HCT116 (cell line): ENCODE results near the gene XPO4. TPM values are rescaled to one million over a fixed set of nuclear protein-coding genes. Genes with fewer than 3 reads are reported as not detected.
"Not testable (repeated sequence)": the region's sequence is repeated elsewhere in the genome, so short reads cannot be mapped to it uniquely, and the experiment has no call there.

Experiments used
- ATAC-seq: fragments of 200-7000 bp; cut with Tn5 transposase; 2 replicates; pipeline ENCODE4 v1.9.1; 2020; ENCODE audit warnings: mild to moderate bottlenecking, moderate library complexity
- BruUV-seq: library from RNA; stranded (reverse); fragments of 400-500 nt; replicated peaks from 2 replicates; lab custom pipeline; 2021; lab: Mats Ljungman, UMichigan
- CTCF ChIA-PET: fragments of 300-600 bp; sonication (Branson Sonifier 250); formaldehyde crosslinking; loops from one replicate; lab custom pipeline; 2021; ENCODE audit warnings: antibody characterized with exemption; lab: Charles Lee
- POLR2A ChIA-PET: fragments of 300-600, 350-600 bp; sonication (Branson Sonifier 250); formaldehyde crosslinking; loops from one replicate; lab custom pipeline; 2021; ENCODE audit warnings: antibody characterized with exemption; lab: Charles Lee
- RAD21 ChIA-PET, 2 experiments: fragments of 300-600 bp; sonication (Branson Sonifier 250); formaldehyde crosslinking; loops; one replicate each; lab custom pipeline; 2023; ENCODE audit warnings: low total read pairs in 2 of 2; ENCODE audit not compliant: uncharacterized antibody in 2 of 2, unreplicated experiment in 2 of 2, low non-redundant PET in 1 of 2; lab: Charles Lee
- DNase-seq: peaks from one replicate; pipeline ENCODE4 v3.0.0-alpha.2; 2010; ENCODE audit warnings: low read depth, low spot score
- H2AFZ ChIP-seq: fragments of 200-600 bp; shearing (Covaris generic), sonication (generic); 2 replicates; pipeline ENCODE4 v1.6.1; 2017; ENCODE audit warnings: low read depth, mixed run types, mixed read lengths, antibody characterized with exemption, low read length; ENCODE audit not compliant: poor library complexity, severe bottlenecking
- H3K27ac ChIP-seq: 2 replicates; pipeline ENCODE4 v1.5.1; 2012; ENCODE audit warnings: low read depth, low read length
- H3K27me3 ChIP-seq: fragments of 200-600 bp; sonication (generic); 2 replicates; pipeline ENCODE4 v1.6.1; 2016; ENCODE audit warnings: mixed run types, low read length, mixed read lengths; ENCODE audit not compliant: insufficient read depth
- H3K36me3 ChIP-seq, 2 experiments: fragments of 200-500 bp in 1 of 2; fragments of 200-600 bp in 1 of 2; sonication (Bioruptor generic) in 1 of 2; sonication (generic) in 1 of 2; 2 replicates each; pipeline versions ENCODE4 v1.5.1 to v1.6.1; 2014 to 2016; ENCODE audit warnings: low read length in 2 of 2, inconsistent platforms in 1 of 2, mixed read lengths in 1 of 2, mixed run types in 1 of 2; ENCODE audit not compliant: insufficient read depth in 2 of 2, control insufficient read depth in 1 of 2
- H3K4me1 ChIP-seq, 2 experiments: fragments of 200-600 bp in 1 of 2; sonication (generic) in 1 of 2; 2 replicates each; pipeline versions ENCODE4 v1.5.1 to v1.6.1; 2012 to 2017; ENCODE audit warnings: low read length in 2 of 2, inconsistent platforms in 1 of 2, mild to moderate bottlenecking in 1 of 2, mixed read lengths in 1 of 2, mixed run types in 1 of 2, moderate library complexity in 1 of 2; ENCODE audit not compliant: insufficient read depth in 2 of 2, control insufficient read depth in 1 of 2
- H3K4me2 ChIP-seq: fragments of 200-600 bp; sonication (generic); 2 replicates; pipeline ENCODE4 v1.6.1; 2017; ENCODE audit warnings: mixed run types, low read length, mixed read lengths
- H3K4me3 ChIP-seq, 2 experiments: fragments of 200-600 bp in 1 of 2; sonication (generic) in 1 of 2; replicated peaks in 1 of 2; 2 replicates each; pipeline ENCODE4 v1.5.1; 2011 to 2016; ENCODE audit warnings: low read length in 2 of 2, control low read depth in 1 of 2, low read depth in 1 of 2, mild to moderate bottlenecking in 1 of 2, mixed read lengths in 1 of 2, mixed run types in 1 of 2
- H3K79me2 ChIP-seq: fragments of 200-600 bp; sonication (generic); 2 replicates; pipeline ENCODE4 v1.6.1; 2017; ENCODE audit warnings: mild to moderate bottlenecking, mixed run types, low read length, moderate library complexity, mixed read lengths; ENCODE audit not compliant: insufficient read depth
- H3K9ac ChIP-seq: fragments of 200-600 bp; sonication (generic); 2 replicates; pipeline ENCODE4 v1.6.1; 2016; ENCODE audit warnings: low read length, mixed read lengths
- H3K9me2 ChIP-seq: fragments of 200-600 bp; sonication (generic), shearing (Covaris generic); 2 replicates; pipeline ENCODE4 v1.6.1; 2017; ENCODE audit warnings: mixed run types, mild to moderate bottlenecking, moderate library complexity; ENCODE audit not compliant: insufficient read depth
- H3K9me3 ChIP-seq, 2 experiments: fragments of 200-500 bp in 1 of 2; fragments of 200-600 bp in 1 of 2; sonication (Bioruptor generic) in 1 of 2; sonication (generic) in 1 of 2; 2 replicates each; pipeline ENCODE4 v1.6.1; 2014 to 2017; ENCODE audit warnings: low read length in 2 of 2, mixed read lengths in 2 of 2, inconsistent platforms in 1 of 2, low read depth in 1 of 2, mild to moderate bottlenecking in 1 of 2, mixed run types in 1 of 2, moderate library complexity in 1 of 2; ENCODE audit not compliant: control insufficient read depth in 1 of 2, insufficient read depth in 1 of 2
- H4K20me1 ChIP-seq: fragments of 200-600 bp; sonication (generic), shearing (Covaris generic); 2 replicates; pipeline ENCODE4 v1.6.1; 2017; ENCODE audit warnings: mixed run types, mild to moderate bottlenecking, moderate library complexity; ENCODE audit not compliant: insufficient read depth
- CBX3 ChIP-seq: IDR thresholded peaks from 2 replicates; pipeline ENCODE4 v1.6.1; 2012; ENCODE audit warnings: low read depth
- CTCF ChIP-seq, 3 experiments: fragments of 200-600 bp in 1 of 3; sonication (generic) in 1 of 3; IDR thresholded peaks in 2 of 3; conservative IDR thresholded peaks in 1 of 3; 2 replicates each; pipeline ENCODE4 v1.5.1; 2012 to 2017; ENCODE audit warnings: low read depth in 2 of 3, low read length in 2 of 3, antibody characterized with exemption in 1 of 3, borderline replicate concordance in 1 of 3, control low read depth in 1 of 3, mild to moderate bottlenecking in 1 of 3, mixed read lengths in 1 of 3, mixed run types in 1 of 3, moderate library complexity in 1 of 3; ENCODE audit not compliant: insufficient read depth in 1 of 3
- EGR1 ChIP-seq: IDR thresholded peaks from 2 replicates; pipeline ENCODE4 v1.6.1; 2012; ENCODE audit warnings: low read depth
- ELF1 ChIP-seq: IDR thresholded peaks from 2 replicates; pipeline ENCODE4 v1.6.1; 2012; ENCODE audit warnings: low read depth, borderline replicate concordance
- EZH2phosphoT487 ChIP-seq: fragments of 200-600 bp; IDR thresholded peaks from 2 replicates; pipeline ENCODE4 v1.6.1; 2018; ENCODE audit warnings: antibody characterized with exemption, borderline replicate concordance
- JUND ChIP-seq: IDR thresholded peaks from 2 replicates; pipeline ENCODE4 v1.6.1; 2012
- POLR2AphosphoS5 ChIP-seq: IDR thresholded peaks from 2 replicates; pipeline ENCODE4 v1.6.1; 2011; ENCODE audit warnings: mild to moderate bottlenecking, low read depth, low read length, moderate library complexity
- SP1 ChIP-seq: IDR thresholded peaks from 2 replicates; pipeline ENCODE4 v1.6.1; 2012; ENCODE audit warnings: low read depth
- TCF7L2 ChIP-seq: IDR thresholded peaks from 2 replicates; pipeline ENCODE4 v1.7.0; 2011; ENCODE audit warnings: borderline replicate concordance, inconsistent platforms; ENCODE audit not compliant: insufficient read depth, insufficient read length; ENCODE audit errors: extremely low read depth
- YY1 ChIP-seq: IDR thresholded peaks from 2 replicates; pipeline ENCODE4 v1.6.1; 2011; ENCODE audit warnings: low read length, low read depth, moderate library complexity, mild to moderate bottlenecking; ENCODE audit not compliant: insufficient replicate concordance; ENCODE audit errors: extremely low read depth
- ZFX ChIP-seq: fragments of 450-650 bp; IDR thresholded peaks from 2 replicates; pipeline ENCODE4 v1.6.1; 2017
- intact Hi-C: fragments of 100-400 bp; cut with micrococcal nuclease; formaldehyde crosslinking; loops from 2 replicates; pipeline ENCODE4 v1.10.0; 2022
- total RNA-seq: library from RNA; stranded (reverse); gene quantifications from one replicate; pipeline ENCODE4 v1.2.1, GENCODE V29; 2021; ENCODE audit not compliant: unreplicated experiment
- TF ChIP-seq, protein P1 (sequence below): IDR thresholded peaks from 2 replicates; pipeline ENCODE4 v1.6.1; 2012
- TF ChIP-seq, protein P2 (sequence below): IDR thresholded peaks from 2 replicates; pipeline ENCODE4 v1.6.1; 2011; ENCODE audit warnings: mild to moderate bottlenecking, low read length, moderate library complexity; ENCODE audit not compliant: insufficient replicate concordance; ENCODE audit errors: extremely low read depth
- TF ChIP-seq, protein P3 (sequence below): IDR thresholded peaks from 2 replicates; pipeline ENCODE4 v1.6.1; 2012; ENCODE audit warnings: low read depth

Gene XPO4
- total RNA-seq, 1 experiment from 2014 or later = 29.7 TPM

GRCh38 chr13:20877902-20878301 lies 24.6 kb downstream of the XPO4 start:
- Histone ChIP-seq H3K4me1 (peaks cover 0 to 8% of the 10 kb centered on the region in 2 experiments; a peak in 2 of 4 replicates), H3K79me2 (peaks cover 99% of the 10 kb centered on the region), H4K20me1 (peaks cover 23% of the 10 kb centered on the region; the same call in 1 of the 2 replicates), H3K36me3 (no peaks in the 10 kb centered on the region), H3K4me3 (no peak overlapping the region), H2AFZ (no peak overlapping the region), H3K4me2 (no peak overlapping the region), H3K27ac (no peak overlapping the region), H3K9ac (no peak overlapping the region), H3K9me3 (no peaks in the 10 kb centered on the region), H3K27me3 (no peaks in the 10 kb centered on the region), H3K9me2 (no peaks in the 10 kb centered on the region)
- intact Hi-C loops = no loop called here
- ATAC-seq (no peak), DNase-seq (no peak)
- CTCF ChIA-PET = no interaction called here
- BruUV-seq = no TSS peak
- POLR2A ChIA-PET = no interaction called here
- RAD21 ChIA-PET = no interaction called here
- TF ChIP-seq JUND (no peak), TCF7L2 (no peak), EGR1 (no peak), CTCF (IDR thresholded peaks at IDR 0.05 in 2 of 3, conservative IDR thresholded peaks at IDR 0.05 in 1 of 3; ENCODE audit: borderline replicate concordance in 1 of 3, insufficient read depth in 1 of 3, low read depth in 2 of 3, low read length in 2 of 3) (no peak), CBX3 (no peak), POLR2AphosphoS5 (no peak), EZH2phosphoT487 (no peak), ELF1 (no peak), SP1 (no peak), ZFX (no peak), YY1 (no peak)
- TF ChIP-seq, protein P1, sequence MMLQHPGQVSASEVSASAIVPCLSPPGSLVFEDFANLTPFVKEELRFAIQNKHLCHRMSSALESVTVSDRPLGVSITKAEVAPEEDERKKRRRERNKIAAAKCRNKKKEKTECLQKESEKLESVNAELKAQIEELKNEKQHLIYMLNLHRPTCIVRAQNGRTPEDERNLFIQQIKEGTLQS = no peak
- TF ChIP-seq, protein P2, sequence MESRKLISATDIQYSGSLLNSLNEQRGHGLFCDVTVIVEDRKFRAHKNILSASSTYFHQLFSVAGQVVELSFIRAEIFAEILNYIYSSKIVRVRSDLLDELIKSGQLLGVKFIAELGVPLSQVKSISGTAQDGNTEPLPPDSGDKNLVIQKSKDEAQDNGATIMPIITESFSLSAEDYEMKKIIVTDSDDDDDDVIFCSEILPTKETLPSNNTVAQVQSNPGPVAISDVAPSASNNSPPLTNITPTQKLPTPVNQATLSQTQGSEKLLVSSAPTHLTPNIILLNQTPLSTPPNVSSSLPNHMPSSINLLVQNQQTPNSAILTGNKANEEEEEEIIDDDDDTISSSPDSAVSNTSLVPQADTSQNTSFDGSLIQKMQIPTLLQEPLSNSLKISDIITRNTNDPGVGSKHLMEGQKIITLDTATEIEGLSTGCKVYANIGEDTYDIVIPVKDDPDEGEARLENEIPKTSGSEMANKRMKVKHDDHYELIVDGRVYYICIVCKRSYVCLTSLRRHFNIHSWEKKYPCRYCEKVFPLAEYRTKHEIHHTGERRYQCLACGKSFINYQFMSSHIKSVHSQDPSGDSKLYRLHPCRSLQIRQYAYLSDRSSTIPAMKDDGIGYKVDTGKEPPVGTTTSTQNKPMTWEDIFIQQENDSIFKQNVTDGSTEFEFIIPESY = no peak
- TF ChIP-seq, protein P3, sequence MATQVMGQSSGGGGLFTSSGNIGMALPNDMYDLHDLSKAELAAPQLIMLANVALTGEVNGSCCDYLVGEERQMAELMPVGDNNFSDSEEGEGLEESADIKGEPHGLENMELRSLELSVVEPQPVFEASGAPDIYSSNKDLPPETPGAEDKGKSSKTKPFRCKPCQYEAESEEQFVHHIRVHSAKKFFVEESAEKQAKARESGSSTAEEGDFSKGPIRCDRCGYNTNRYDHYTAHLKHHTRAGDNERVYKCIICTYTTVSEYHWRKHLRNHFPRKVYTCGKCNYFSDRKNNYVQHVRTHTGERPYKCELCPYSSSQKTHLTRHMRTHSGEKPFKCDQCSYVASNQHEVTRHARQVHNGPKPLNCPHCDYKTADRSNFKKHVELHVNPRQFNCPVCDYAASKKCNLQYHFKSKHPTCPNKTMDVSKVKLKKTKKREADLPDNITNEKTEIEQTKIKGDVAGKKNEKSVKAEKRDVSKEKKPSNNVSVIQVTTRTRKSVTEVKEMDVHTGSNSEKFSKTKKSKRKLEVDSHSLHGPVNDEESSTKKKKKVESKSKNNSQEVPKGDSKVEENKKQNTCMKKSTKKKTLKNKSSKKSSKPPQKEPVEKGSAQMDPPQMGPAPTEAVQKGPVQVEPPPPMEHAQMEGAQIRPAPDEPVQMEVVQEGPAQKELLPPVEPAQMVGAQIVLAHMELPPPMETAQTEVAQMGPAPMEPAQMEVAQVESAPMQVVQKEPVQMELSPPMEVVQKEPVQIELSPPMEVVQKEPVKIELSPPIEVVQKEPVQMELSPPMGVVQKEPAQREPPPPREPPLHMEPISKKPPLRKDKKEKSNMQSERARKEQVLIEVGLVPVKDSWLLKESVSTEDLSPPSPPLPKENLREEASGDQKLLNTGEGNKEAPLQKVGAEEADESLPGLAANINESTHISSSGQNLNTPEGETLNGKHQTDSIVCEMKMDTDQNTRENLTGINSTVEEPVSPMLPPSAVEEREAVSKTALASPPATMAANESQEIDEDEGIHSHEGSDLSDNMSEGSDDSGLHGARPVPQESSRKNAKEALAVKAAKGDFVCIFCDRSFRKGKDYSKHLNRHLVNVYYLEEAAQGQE = no peak

DNA sequence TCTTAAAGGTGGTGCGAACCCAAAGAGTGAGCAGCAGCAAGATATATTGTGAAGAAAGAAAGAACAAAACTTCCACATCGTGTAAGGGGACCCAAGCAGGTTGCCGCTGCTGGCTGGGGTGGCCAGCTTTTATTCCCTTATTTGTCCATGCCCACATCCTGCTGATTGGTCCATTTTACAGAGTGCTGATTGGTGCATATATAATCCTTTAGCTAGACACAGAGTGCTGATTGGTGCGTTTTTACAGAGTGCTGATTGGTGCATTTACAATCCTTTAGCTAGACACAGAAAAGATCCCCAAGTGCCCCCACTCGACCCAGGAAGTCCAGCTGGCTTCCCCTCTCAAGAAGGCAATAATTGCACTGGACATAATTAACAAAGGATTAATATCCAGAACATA lies 25.7 kb downstream of the XPO4 start:
- DNase-seq, POLR2A ChIA-PET, BruUV-seq, H3K4me1 ChIP-seq, H3K27ac ChIP-seq, H3K9me2 ChIP-seq, H3K36me3 ChIP-seq, H3K4me2 ChIP-seq, CTCF ChIA-PET, H2AFZ ChIP-seq, H3K9me3 ChIP-seq, ATAC-seq, intact Hi-C loops, H3K27me3 ChIP-seq, RAD21 ChIA-PET, H3K9ac ChIP-seq, H3K4me3 ChIP-seq: not testable (repeated sequence)
- peaks cover 20% of the 10 kb centered on the region; the same call in 1 of the 2 replicates for H4K20me1 ChIP-seq
- H3K79me2 ChIP-seq = peaks cover 99% of the 10 kb centered on the region
